K562 (cell line): ENCODE results near the gene MAD1L1. TPM values are rescaled to one million over a fixed set of nuclear protein-coding genes. Genes with fewer than 3 reads are reported as not detected.

ENCODE experiments used
- ATAC-seq: fragments of 200-7000 bp; cut with Tn5 transposase; 3 replicates; pipeline ENCODE4 v1.9.1; 2020; ENCODE audit warnings: moderate library complexity
- BruUV-seq: library from RNA; stranded (reverse); fragments of 400-500 nt; replicated peaks from 2 replicates; lab custom pipeline; 2021; lab: Mats Ljungman, UMichigan
- CTCF ChIA-PET: fragments of 300-600 bp; formaldehyde crosslinking; extraction: SDS; loops from one replicate; lab custom pipeline; 2021; ENCODE audit warnings: low intra/inter-chr PET ratio; lab: Yijun Ruan, JAX
- POLR2A ChIA-PET: fragments of 300-600, 350-650 bp; sonication (Branson Sonifier 250); formaldehyde crosslinking; extraction: SDS; loops from one replicate; lab custom pipeline; 2021; ENCODE audit warnings: antibody characterized with exemption, inconsistent platforms; lab: Yijun Ruan, JAX
- DNase-seq, 4 experiments: peaks; one replicate each; pipeline versions ENCODE4 v3.0.0 to v3.0.0-alpha.2; 2011 to 2018; ENCODE audit warnings: low spot score in 3 of 4, mixed read lengths in 3 of 4; ENCODE audit errors: extremely low read depth in 1 of 4
- FAIRE-seq: peaks from 2 replicates; lab custom pipeline; 2011; peaks lifted over from hg19 to GRCh38; lab: Jason Lieb, UNC
- H2AFZ ChIP-seq: 2 replicates; pipeline ENCODE4 v1.6.0; 2011; ENCODE audit warnings: low read depth, low read length, control low read depth, inconsistent platforms
- H3K27ac ChIP-seq: fragments of 200-600 bp; 3 replicates; pipeline ENCODE4 v1.8.0; 2011; ENCODE audit warnings: low read depth, mild to moderate bottlenecking, control low read depth, inconsistent platforms, low read length, moderate library complexity, mixed read lengths; ENCODE audit errors: extremely low read depth
- H3K27me3 ChIP-seq, 2 experiments: fragments of 300-600 bp in 1 of 2; 2 replicates in 1 of 2; 3 replicates in 1 of 2; pipeline versions ENCODE4 v1.6.0 to v1.8.0; 2011; ENCODE audit warnings: inconsistent platforms in 2 of 2, low read length in 2 of 2, mild to moderate bottlenecking in 1 of 2, mixed read lengths in 1 of 2, moderate library complexity in 1 of 2; ENCODE audit not compliant: control insufficient read depth in 2 of 2, insufficient read depth in 2 of 2
- H3K36me3 ChIP-seq: fragments of 300-600 bp; 3 replicates; pipeline ENCODE4 v1.8.0; 2011; ENCODE audit warnings: mild to moderate bottlenecking, low read length, inconsistent platforms; ENCODE audit not compliant: control insufficient read depth, insufficient read depth
- H3K4me1 ChIP-seq, 2 experiments: fragments of 200-600 bp in 1 of 2; replicated peaks in 1 of 2; 2 replicates in 1 of 2; 3 replicates in 1 of 2; pipeline versions ENCODE4 v1.5.1 to v1.8.0; 2011; ENCODE audit warnings: inconsistent platforms in 2 of 2, low read length in 2 of 2, mild to moderate bottlenecking in 1 of 2, mixed read lengths in 1 of 2, moderate library complexity in 1 of 2; ENCODE audit not compliant: control insufficient read depth in 2 of 2, insufficient read depth in 2 of 2
- H3K4me2 ChIP-seq: 2 replicates; pipeline ENCODE4 v1.6.1; 2011; ENCODE audit warnings: low read length, control low read depth, inconsistent platforms, mixed read lengths; ENCODE audit not compliant: insufficient read depth
- H3K4me3 ChIP-seq: fragments of 200-600 bp; sonication (generic), shearing (Covaris generic); 2 replicates; pipeline ENCODE4 v1.5.1; 2016; ENCODE audit warnings: control low read depth, inconsistent platforms
- H3K79me2 ChIP-seq: fragments of 200-600 bp; 3 replicates; pipeline ENCODE4 v1.8.0; 2011; ENCODE audit warnings: low read length, inconsistent platforms; ENCODE audit not compliant: control insufficient read depth, insufficient read depth
- H3K9ac ChIP-seq, 2 experiments: 2 replicates each; pipeline versions ENCODE4 v1.6.0 to v1.6.1; 2011; ENCODE audit warnings: low read depth in 2 of 2, low read length in 2 of 2, control low read depth in 1 of 2, inconsistent platforms in 1 of 2, mild to moderate bottlenecking in 1 of 2, mixed read lengths in 1 of 2; ENCODE audit not compliant: insufficient read depth in 1 of 2
- H3K9me1 ChIP-seq: one replicate; pipeline ENCODE4 v1.6.0; 2011; ENCODE audit warnings: inconsistent platforms, mild to moderate bottlenecking, low read length, moderate library complexity; ENCODE audit not compliant: control insufficient read depth, insufficient read depth
- H3K9me3 ChIP-seq: replicated peaks from 2 replicates; pipeline ENCODE4 v1.5.1; 2011; ENCODE audit warnings: low read depth, low read length, inconsistent platforms; ENCODE audit not compliant: control insufficient read depth, insufficient read depth
- H4K20me1 ChIP-seq: replicated peaks from 2 replicates; pipeline ENCODE4 v1.6.1; 2011; ENCODE audit warnings: low read length, inconsistent platforms, mixed read lengths; ENCODE audit not compliant: control insufficient read depth, insufficient read depth
- EGR1 ChIP-seq: fragments of 450-650 bp; conservative IDR thresholded peaks from 2 replicates; pipeline ENCODE4 v1.6.1; 2017; ENCODE audit warnings: mild to moderate bottlenecking
- GATAD2B ChIP-seq: fragments of 450-650 bp; IDR thresholded peaks from 2 replicates; pipeline ENCODE4 v1.6.1; 2017; ENCODE audit warnings: mild to moderate bottlenecking, borderline replicate concordance
- NR2C2 ChIP-seq, 2 experiments: fragments of 200-800 bp in 1 of 2; sonication (Bioruptor generic) in 1 of 2; sonication (generic) in 1 of 2; formaldehyde crosslinking in 1 of 2; IDR thresholded peaks; 2 replicates each; pipeline versions ENCODE4 v1.6.1 to v1.8.0; 2016 to 2022; ENCODE audit warnings: mild to moderate bottlenecking in 1 of 2, missing compliant biosample characterization in 1 of 2, missing genetic modification characterization in 1 of 2, missing genetic modification reagents in 1 of 2
- NUFIP1 ChIP-seq: fragments of 450-650 bp; IDR thresholded peaks from 2 replicates; pipeline ENCODE4 v1.6.1; 2018; ENCODE audit not compliant: partially characterized antibody
- PCBP1 ChIP-seq: fragments of 200-400 bp; formaldehyde crosslinking; IDR thresholded peaks from 2 replicates; pipeline ENCODE4 v1.6.1; 2018; ENCODE audit warnings: mild to moderate bottlenecking, low read depth, low read length; ENCODE audit not compliant: poor library complexity, severe bottlenecking
- POLR2G ChIP-seq: fragments of 200-400 bp; formaldehyde crosslinking; IDR thresholded peaks from 2 replicates; pipeline ENCODE4 v1.6.1; 2017; ENCODE audit warnings: low read depth, mild to moderate bottlenecking, antibody characterized with exemption, low read length, moderate library complexity
- RBM17 ChIP-seq: fragments of 200-400 bp; formaldehyde crosslinking; IDR thresholded peaks from 2 replicates; pipeline ENCODE4 v1.6.1; 2017; ENCODE audit warnings: low read depth, mild to moderate bottlenecking, low read length, borderline replicate concordance
- RNF2 ChIP-seq: sonication (generic); IDR thresholded peaks from 2 replicates; pipeline ENCODE4 v1.6.1; 2016
- THRB ChIP-seq: fragments of 450-650 bp; formaldehyde crosslinking; conservative IDR thresholded peaks from 2 replicates; pipeline ENCODE4 v1.4.0; 2022; ENCODE audit warnings: mild to moderate bottlenecking, missing genetic modification characterization
- ZNF140 ChIP-seq: fragments of 250-450 bp; sonication (Bioruptor Pico); IDR thresholded peaks from 2 replicates; pipeline ENCODE4 v1.8.0; 2021; ENCODE audit warnings: moderate library complexity, mild to moderate bottlenecking, inconsistent platforms
- WGBS: fragments of 100-300 bp; shearing (Covaris generic); methylation state at CpG from one replicate; pipeline ENCODE4 v1.1.6; 2016; ENCODE audit warnings: low coverage, mixed read lengths; ENCODE audit not compliant: insufficient coverage; ENCODE audit errors: missing lambda C conversion rate; 5-methylcytosine and 5-hydroxymethylcytosine counted together
- in situ Hi-C: fragments of 300-500 bp; cut with MboI; formaldehyde crosslinking; loops from 4 replicates; pipeline ENCODE4 v1.15.0; 2018; ENCODE audit warnings: inconsistent platforms, mixed read lengths
- intact Hi-C: fragments of 100-400 bp; cut with micrococcal nuclease; formaldehyde crosslinking; loops from 2 replicates; pipeline ENCODE4 v1.14.2; 2022
- polyA plus RNA-seq, 8 experiments: library from polyadenylated mRNA; depleted of rRNA in 4 of 8; stranded (reverse) in 5 of 8; unstranded in 3 of 8; fragments of >200 nt; fragmentation: Nextera tagmentation in 2 of 8; fragmentation: Illumina TruSeq in 1 of 8; extraction: Ambion mirVana in 2 of 8; extraction: Trizol in 1 of 8; gene quantifications; 2 replicates each; pipeline versions ENCODE4 v1.2.1 to v1.2.3, GENCODE V29; 2011 to 2014; ENCODE audit warnings: inconsistent platforms in 1 of 8, missing spikeins in 1 of 8
- total RNA-seq, 7 experiments: library from RNA; depleted of rRNA in 6 of 7; stranded (reverse); fragments of >200 nt in 6 of 7; fragmentation: Illumina TruSeq in 2 of 7; extraction: Trizol in 2 of 7; gene quantifications; 2 replicates each; pipeline versions ENCODE4 v1.2.1 to v1.2.3, GENCODE V29; 2011 to 2021; ENCODE audit warnings: low replicate concordance in 1 of 7

The MAD1L1 gene
- total and polyA plus RNA-seq, 9 of the 15 experiments (the other 6 are each of a cell fraction or from before 2014, with no cell fraction given), result 1.7 to 89.7 (median 18.0) TPM

- Histone ChIP-seq H3K36me3 (no peaks in the 10 kb centered on the region), H3K27ac (no peak overlapping the region), H3K4me2 (no peak overlapping the region), H3K9me1 (no peaks in the 10 kb centered on the region), H3K9ac (peak overlapping the region in 1 of 2 experiments; percentile 26; a peak in 1 of 4 replicates), H3K79me2 (no peaks in the 10 kb centered on the region), H3K4me3 (no peak overlapping the region), H2AFZ (no peak overlapping the region), H4K20me1 (no peaks in the 10 kb centered on the region), H3K27me3 (no peaks in the 10 kb centered on the region), H3K9me3 (no peaks in the 10 kb centered on the region), H3K4me1 (peaks cover 0 to 38% of the 10 kb centered on the region in 2 experiments; a peak in 2 of 5 replicates)
- intact Hi-C loops (no loop called here), in situ Hi-C loops (no loop called here)
- DNase-seq, result no peak
- 92% methylated on average over 21 of the region's 25 CpGs for WGBS
- no peak for ATAC-seq
- ChIA-PET CTCF (no interaction called here), POLR2A (no interaction called here)
- no peak for FAIRE-seq
- no TSS peak for BruUV-seq
- 0 out of 2 replicates have a peak, but pooled peaks have one; percentile 13 for TF ChIP-seq POLR2G
- no peak for TF ChIP-seq NR2C2 (CRISPR knock-in tag; IDR thresholded peaks at IDR 0.05)
- no peak for TF ChIP-seq NR2C2 (tag; IDR thresholded peaks at IDR 0.05)
These were observed 326.5 kb downstream of the MAD1L1 start for GRCh38 chr7:1906087-1906830.

GRCh38 chr7:1902231-1902855 lies 330.4 kb downstream of the MAD1L1 start:
- H3K36me3 ChIP-seq, result peaks cover 4% of the 10 kb centered on the region; the same call in 1 of the 3 replicates
- 86% methylated on average over 23 of the region's 26 CpGs for WGBS

More at GRCh38 chr7:1902231-1902855, 330.4 kb downstream of the MAD1L1 start:
- POLR2A ChIA-PET, result interaction anchor here (0.7 kb wide), 1 partner anchor 555 kb away, joined by 3 read pairs; no protein-coding TSS in a partner anchor
- H3K4me1 ChIP-seq, result peaks cover 0 to 43% of the 10 kb centered on the region in 2 experiments; a peak in 2 of 5 replicates
- in situ Hi-C loops, result no loop called here
- ATAC-seq, result no peak
- TF ChIP-seq PCBP1 (no peak), RNF2 (no peak), ZNF140 (no peak), GATAD2B (no peak), THRB (CRISPR knock-in tag) (no peak), RBM17 (no peak), EGR1 (no peak), NUFIP1 (no peak)
- TF ChIP-seq, all 486 proteins: peak for 0
- Histone ChIP-seq H3K79me2 (no peaks in the 10 kb centered on the region), H3K9me1 (no peaks in the 10 kb centered on the region), H3K4me2 (no peak overlapping the region), H2AFZ (no peak overlapping the region), H3K4me3 (no peak overlapping the region), H3K9ac (no peak overlapping the region; a peak in 1 of 4 replicates), H3K27me3 (no peaks in the 10 kb centered on the region), H3K27ac (no peak overlapping the region), H3K9me3 (no peaks in the 10 kb centered on the region), H4K20me1 (no peaks in the 10 kb centered on the region)
- no TSS peak for BruUV-seq
- CTCF ChIA-PET, result no interaction called here
- intact Hi-C loops, result no loop called here
- DNase-seq (no peak), FAIRE-seq (no peak)
